WTC11 (cell line): ENCODE measurements around the gene COA1. TPM values are rescaled to one million over a fixed set of nuclear protein-coding genes. Genes with fewer than 3 reads are reported as not detected.

Experiments
- ATAC-seq: fragments of 200-7000 bp; cut with Tn5 transposase; 2 replicates; pipeline ENCODE4 v1.10.0; 2021; ENCODE audit warnings: mild to moderate bottlenecking, moderate library complexity
- CTCF ChIA-PET: fragments of 300-600 bp; sonication (Branson Sonifier 250); formaldehyde crosslinking; loops from one replicate; lab custom pipeline; 2021; ENCODE audit warnings: antibody characterized with exemption; lab: Charles Lee
- POLR2A ChIA-PET: fragments of 350-600 bp; sonication (Branson Sonifier 250); formaldehyde crosslinking; loops from one replicate; lab custom pipeline; 2021; ENCODE audit warnings: antibody characterized with exemption; lab: Charles Lee
- DNase-seq: peaks from one replicate; pipeline ENCODE4 v3.0.0; 2021; ENCODE audit warnings: low spot score
- H3K27ac Mint-ChIP-seq: 2 replicates; pipeline ENCODE4 v1.8.0; 2021; ENCODE audit warnings: mixed read lengths
- H3K27me3 Mint-ChIP-seq: 2 replicates; pipeline ENCODE4 v1.8.0; 2021; ENCODE audit warnings: low read depth, mild to moderate bottlenecking, moderate library complexity, mixed read lengths
- H3K36me3 Mint-ChIP-seq: 2 replicates; pipeline ENCODE4 v1.8.0; 2021; ENCODE audit warnings: mixed read lengths
- H3K4me1 Mint-ChIP-seq: 2 replicates; pipeline ENCODE4 v1.8.0; 2022; ENCODE audit warnings: mixed read lengths
- H3K4me3 Mint-ChIP-seq: 2 replicates; pipeline ENCODE4 v1.8.0; 2021; ENCODE audit warnings: mild to moderate bottlenecking, moderate library complexity, mixed read lengths
- H3K9me3 Mint-ChIP-seq: 2 replicates; pipeline ENCODE4 v1.8.0; 2021; ENCODE audit warnings: mixed read lengths
- ARID4B ChIP-seq: sonication (generic); formaldehyde crosslinking; IDR thresholded peaks from 2 replicates; pipeline ENCODE4 v1.8.0; 2023; ENCODE audit warnings: missing genetic modification reagents, mild to moderate bottlenecking, borderline replicate concordance
- ATF2 ChIP-seq: sonication (generic); formaldehyde crosslinking; IDR thresholded peaks from 2 replicates; pipeline ENCODE4 v1.8.1; 2022; ENCODE audit warnings: low read depth, missing genetic modification reagents, borderline replicate concordance
- EMX1 ChIP-seq: fragments of 250-450 bp; sonication (Bioruptor Pico); IDR thresholded peaks from 2 replicates; pipeline ENCODE4 v1.8.0; 2021; ENCODE audit warnings: mild to moderate bottlenecking
- ETV6 ChIP-seq: sonication (generic); formaldehyde crosslinking; IDR thresholded peaks from 2 replicates; pipeline ENCODE4 v1.8.1; 2022; ENCODE audit warnings: mild to moderate bottlenecking, missing genetic modification reagents
- GRHL2 ChIP-seq: fragments of 250-450 bp; sonication (Bioruptor Pico); IDR thresholded peaks from 2 replicates; pipeline ENCODE4 v1.8.0; 2022; ENCODE audit warnings: mild to moderate bottlenecking, moderate library complexity; ENCODE audit not compliant: insufficient replicate concordance, severe bottlenecking
- GTF2I ChIP-seq: fragments of 250-450 bp; sonication (Bioruptor Pico); conservative IDR thresholded peaks from 2 replicates; pipeline ENCODE4 v1.4.0; 2021; ENCODE audit warnings: mild to moderate bottlenecking
- MXD4 ChIP-seq: fragments of 250-450 bp; sonication (Bioruptor Pico); IDR thresholded peaks from 2 replicates; pipeline ENCODE4 v1.8.0; 2021; ENCODE audit warnings: mild to moderate bottlenecking, moderate library complexity, borderline replicate concordance
- NR3C1 ChIP-seq: sonication (generic); formaldehyde crosslinking; conservative IDR thresholded peaks from 2 replicates; pipeline ENCODE4 v1.8.1; 2023; ENCODE audit warnings: low read depth, mild to moderate bottlenecking, missing genetic modification reagents
- PRDM15 ChIP-seq: sonication (generic); formaldehyde crosslinking; IDR thresholded peaks from 2 replicates; pipeline ENCODE4 v1.8.0; 2022; ENCODE audit warnings: missing genetic modification reagents
- RELA ChIP-seq: sonication (generic); formaldehyde crosslinking; IDR thresholded peaks from 2 replicates; pipeline ENCODE4 v1.8.1; 2022; ENCODE audit warnings: missing genetic modification reagents, mild to moderate bottlenecking, borderline replicate concordance
- SMAD3 ChIP-seq: sonication (generic); formaldehyde crosslinking; IDR thresholded peaks from 2 replicates; pipeline ENCODE4 v1.8.0; 2022; ENCODE audit warnings: missing genetic modification reagents, mild to moderate bottlenecking, borderline replicate concordance
- SMAD4 ChIP-seq: sonication (generic); formaldehyde crosslinking; IDR thresholded peaks from 2 replicates; pipeline ENCODE4 v1.8.0; 2022; ENCODE audit warnings: mild to moderate bottlenecking, missing genetic modification reagents
- SOX15 ChIP-seq: fragments of 250-450 bp; sonication (Bioruptor Pico); IDR thresholded peaks from 2 replicates; pipeline ENCODE4 v1.9.0; 2021; ENCODE audit warnings: mild to moderate bottlenecking
- TEAD4 ChIP-seq: sonication (generic); formaldehyde crosslinking; IDR thresholded peaks from 2 replicates; pipeline ENCODE4 v1.8.0; 2022; ENCODE audit warnings: mild to moderate bottlenecking, missing genetic modification reagents
- ZNF423 ChIP-seq: fragments of 250-450 bp; sonication (Bioruptor Pico); IDR thresholded peaks from 2 replicates; pipeline ENCODE4 v2.1.2; 2022; ENCODE audit warnings: mild to moderate bottlenecking, moderate library complexity
- ZNF425 ChIP-seq: fragments of 250-450 bp; sonication (Bioruptor Pico); conservative IDR thresholded peaks from 2 replicates; pipeline ENCODE4 v1.9.0; 2021; ENCODE audit warnings: mild to moderate bottlenecking
- ZSCAN18 ChIP-seq: fragments of 250-450 bp; sonication (Bioruptor Pico); IDR thresholded peaks from 2 replicates; pipeline ENCODE4 v2.1.2; 2022; ENCODE audit warnings: mild to moderate bottlenecking, moderate library complexity
- total RNA-seq: library from RNA; stranded (reverse); gene quantifications from 3 replicates; pipeline ENCODE4 v1.2.3, GENCODE V29; 2021
- TF ChIP-seq, protein P1 (sequence below): fragments of 250-450 bp; sonication (Bioruptor Pico); IDR thresholded peaks from 2 replicates; pipeline ENCODE4 v1.9.0; 2021; ENCODE audit warnings: mild to moderate bottlenecking

Gene COA1
- total RNA-seq, 1 experiment from 2014 or later = 132 TPM

DNA sequence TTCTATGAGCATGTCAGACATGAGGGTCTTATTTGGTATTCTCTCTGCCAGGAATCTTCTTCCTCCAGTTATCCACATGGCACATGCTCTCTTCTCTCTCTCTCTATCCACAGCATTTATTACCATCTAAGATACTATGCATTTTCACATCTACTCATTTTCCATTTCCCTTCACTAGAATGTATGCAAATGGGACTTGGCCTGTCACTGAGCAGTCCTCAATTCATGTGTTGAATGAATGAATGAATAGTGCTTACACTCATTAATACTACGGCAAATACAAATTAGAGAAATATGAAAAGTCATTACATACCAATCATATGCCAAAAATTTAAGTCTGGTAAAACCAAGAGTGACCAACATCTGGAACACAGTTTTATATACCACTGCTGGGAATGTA is 34.0 kb downstream of the COA1 start (continued):
- TF ChIP-seq, protein P1, sequence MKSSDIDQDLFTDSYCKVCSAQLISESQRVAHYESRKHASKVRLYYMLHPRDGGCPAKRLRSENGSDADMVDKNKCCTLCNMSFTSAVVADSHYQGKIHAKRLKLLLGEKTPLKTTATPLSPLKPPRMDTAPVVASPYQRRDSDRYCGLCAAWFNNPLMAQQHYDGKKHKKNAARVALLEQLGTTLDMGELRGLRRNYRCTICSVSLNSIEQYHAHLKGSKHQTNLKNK (CRISPR knock-in tag) = no peak
- no peak for TF ChIP-seq SMAD3 (CRISPR knock-in tag)
- TF ChIP-seq ZSCAN18 = no peak
- TF ChIP-seq MXD4 (CRISPR knock-in tag) = no peak
- no peak for TF ChIP-seq ATF2
- no peak for TF ChIP-seq GTF2I (CRISPR knock-in tag)
- TF ChIP-seq RELA (CRISPR knock-in tag) = no peak
- TF ChIP-seq EMX1 (CRISPR knock-in tag) = no peak
- TF ChIP-seq NR3C1 = no peak
- no peak for TF ChIP-seq ZNF423 (CRISPR knock-in tag)

DNA sequence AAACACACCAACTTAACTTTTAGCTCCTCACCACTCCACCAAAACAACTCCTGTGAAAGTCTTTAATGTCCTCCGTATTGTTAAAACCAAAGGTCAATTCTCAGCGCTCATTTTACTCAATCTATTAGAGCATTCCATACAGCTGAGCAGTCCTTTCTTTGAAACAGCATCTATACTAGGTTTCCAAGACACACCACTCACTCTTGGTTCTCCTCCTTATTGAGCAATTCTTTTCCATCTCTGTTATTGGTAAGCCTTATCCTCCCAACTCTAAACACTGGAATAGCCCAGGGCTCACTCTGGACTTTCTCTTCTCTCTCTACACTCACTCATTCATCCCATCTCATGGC is 34.9 kb downstream of the COA1 start:
- Mint-ChIP-seq H3K27ac (no peak overlapping the region), H3K36me3 (no peaks in the 10 kb centered on the region), H3K9me3 (no peaks in the 10 kb centered on the region), H3K27me3 (no peaks in the 10 kb centered on the region), H3K4me3 (no peak overlapping the region), H3K4me1 (peaks cover 24% of the 10 kb centered on the region)
- DNase-seq (no peak), ATAC-seq (no peak)
- POLR2A ChIA-PET = no interaction called here
- CTCF ChIA-PET = no interaction called here
- no peak for TF ChIP-seq ATF2
- no peak for TF ChIP-seq ETV6 (CRISPR knock-in tag)
- TF ChIP-seq PRDM15 (CRISPR knock-in tag) = no peak

DNA sequence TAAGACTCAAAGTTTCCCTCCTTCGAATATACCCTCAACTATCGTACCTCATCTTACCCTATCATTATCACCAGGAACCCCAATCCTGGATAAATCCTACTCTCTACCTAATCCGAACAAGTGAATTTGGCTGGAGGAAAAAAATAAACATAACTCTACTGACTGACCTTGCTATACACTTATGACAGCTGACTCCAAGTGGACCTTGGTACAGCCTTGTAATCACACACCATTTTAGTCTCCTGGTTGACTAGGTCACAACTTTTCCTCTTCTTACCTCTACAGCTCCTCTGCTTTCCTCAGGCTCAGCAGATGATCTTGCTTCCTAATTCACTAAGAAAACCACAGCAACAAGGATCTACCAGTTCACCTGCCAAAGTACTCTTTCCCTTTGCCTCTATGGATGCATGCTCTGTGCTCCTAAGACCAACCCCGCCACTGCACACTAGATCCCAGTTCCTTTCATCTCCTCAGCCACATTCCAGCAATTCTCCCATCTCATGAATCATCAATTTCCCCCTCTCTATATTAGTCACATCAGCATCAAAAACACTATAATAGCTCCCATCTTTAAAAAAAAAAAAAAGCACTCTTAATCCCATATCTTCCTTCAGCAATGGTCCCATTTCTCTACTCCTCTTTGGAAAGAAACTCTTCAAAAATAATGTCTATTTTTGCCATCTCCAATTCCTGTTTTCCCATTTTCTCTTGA is 35.5 kb downstream of the COA1 start:
- Mint-ChIP-seq H3K27ac (no peak overlapping the region), H3K36me3 (no peaks in the 10 kb centered on the region), H3K27me3 (no peaks in the 10 kb centered on the region), H3K9me3 (no peaks in the 10 kb centered on the region), H3K4me1 (peaks cover 27% of the 10 kb centered on the region), H3K4me3 (no peak overlapping the region)
- ChIA-PET POLR2A (no interaction called here), CTCF (interaction anchor here (2.0 kb wide), 1 partner anchor 111 kb away, joined by 8 read pairs; the partner anchor contains the start of gene STK17A)
- no peak for DNase-seq
- no peak for ATAC-seq
- TF ChIP-seq ZNF425 (CRISPR knock-in tag) (no peak), TEAD4 (CRISPR knock-in tag) (no peak), SMAD4 (CRISPR knock-in tag) (no peak), ARID4B (CRISPR knock-in tag) (no peak), SOX15 (CRISPR knock-in tag) (no peak), GRHL2 (CRISPR knock-in tag) (no peak), ETV6 (CRISPR knock-in tag) (no peak)
